ENCODE measurements around the gene CCNL1.
A peak's percentile ranks its signal among the peaks of the same experiment; 100 is the strongest.

The CCNL1 gene

GRCh38 chr3:157107644-157108133, 52.3 kb downstream of the CCNL1 start:
- H3K27ac ChIP-seq = no peak overlapping the region
- H3K4me2 ChIP-seq = no peak overlapping the region; the same call in 1 of the 2 replicates
- H3K4me3 ChIP-seq (IDR thresholded peaks at IDR 0.05; ENCODE audit: insufficient read depth, low read depth, low read length) = no peak overlapping the region
- H2AFZ ChIP-seq (ENCODE audit: low read depth) = no peak overlapping the region
- H3K79me2 ChIP-seq (ENCODE audit: insufficient read depth, low read depth) = peaks cover under 1% of the 10 kb centered on the region; the same call in 1 of the 2 replicates
- no peak overlapping the region for H3K9ac ChIP-seq
- peaks cover 92% of the 10 kb centered on the region for H3K4me1 ChIP-seq (ENCODE audit: low read depth, poor library complexity, severe bottlenecking)
- no peaks in the 10 kb centered on the region for H4K20me1 ChIP-seq (ENCODE audit: insufficient read depth)
- no peaks in the 10 kb centered on the region for H3K36me3 ChIP-seq (ENCODE audit: insufficient read depth)
- H3K27me3 ChIP-seq (ENCODE audit: insufficient read depth, low read depth) = no peaks in the 10 kb centered on the region
- TF ChIP-seq CTCF (conservative IDR thresholded peaks at IDR 0.05; ENCODE audit: low read depth, low read length) = no peak

- no peak for TF ChIP-seq CTCF (conservative IDR thresholded peaks at IDR 0.05; ENCODE audit: low read depth, low read length)
- Histone ChIP-seq H3K27ac (peak overlapping the region; percentile 92; the same call in 1 of the 2 replicates), H3K79me2 (ENCODE audit: insufficient read depth, low read depth) (peaks cover 3% of the 10 kb centered on the region; the same call in 1 of the 2 replicates), H3K36me3 (ENCODE audit: insufficient read depth) (no peaks in the 10 kb centered on the region), H3K4me1 (ENCODE audit: low read depth, poor library complexity, severe bottlenecking) (peaks cover 95% of the 10 kb centered on the region), H4K20me1 (ENCODE audit: insufficient read depth) (no peaks in the 10 kb centered on the region), H3K9ac (no peak overlapping the region; the same call in 1 of the 2 replicates), H3K4me2 (no peak overlapping the region; the same call in 1 of the 2 replicates), H3K27me3 (ENCODE audit: insufficient read depth, low read depth) (no peaks in the 10 kb centered on the region), H2AFZ (ENCODE audit: low read depth) (no peak overlapping the region), H3K4me3 (IDR thresholded peaks at IDR 0.05; ENCODE audit: insufficient read depth, low read depth, low read length) (no peak overlapping the region)
These were observed 52.9 kb downstream of the CCNL1 start for GRCh38 chr3:157107037-157107436.

GRCh38 chr3:157104928-157105652, 54.9 kb downstream of the CCNL1 start:
- peak overlapping the region; percentile 91 for H3K4me2 ChIP-seq
- peak overlapping the region; percentile 92 for H3K27ac ChIP-seq
- TF ChIP-seq CTCF (conservative IDR thresholded peaks at IDR 0.05; ENCODE audit: low read depth, low read length) = no peak
- peak overlapping the region; percentile 56 for H3K9ac ChIP-seq
- H4K20me1 ChIP-seq (ENCODE audit: insufficient read depth) = no peaks in the 10 kb centered on the region
- peaks cover 96% of the 10 kb centered on the region for H3K4me1 ChIP-seq (ENCODE audit: low read depth, poor library complexity, severe bottlenecking)
- peaks cover 3% of the 10 kb centered on the region; the same call in 1 of the 2 replicates for H3K79me2 ChIP-seq (ENCODE audit: insufficient read depth, low read depth)
- H2AFZ ChIP-seq (ENCODE audit: low read depth) = peak overlapping the region; percentile 51; the same call in 1 of the 2 replicates
- no peaks in the 10 kb centered on the region for H3K27me3 ChIP-seq (ENCODE audit: insufficient read depth, low read depth)
- no peak overlapping the region for H3K4me3 ChIP-seq (IDR thresholded peaks at IDR 0.05; ENCODE audit: insufficient read depth, low read depth, low read length)
- no peaks in the 10 kb centered on the region for H3K36me3 ChIP-seq (ENCODE audit: insufficient read depth)

- H3K36me3 ChIP-seq (ENCODE audit: insufficient read depth) = no peaks in the 10 kb centered on the region
- no peaks in the 10 kb centered on the region for H4K20me1 ChIP-seq (ENCODE audit: insufficient read depth)
- H3K4me3 ChIP-seq (IDR thresholded peaks at IDR 0.05; ENCODE audit: insufficient read depth, low read depth, low read length) = no peak overlapping the region
- H3K27ac ChIP-seq = peak overlapping the region; percentile 92
- peak overlapping the region; percentile 51; the same call in 1 of the 2 replicates for H2AFZ ChIP-seq (ENCODE audit: low read depth)
- H3K9ac ChIP-seq = peak overlapping the region; percentile 56
- peaks cover 96% of the 10 kb centered on the region for H3K4me1 ChIP-seq (ENCODE audit: low read depth, poor library complexity, severe bottlenecking)
- no peaks in the 10 kb centered on the region for H3K27me3 ChIP-seq (ENCODE audit: insufficient read depth, low read depth)
- TF ChIP-seq CTCF (conservative IDR thresholded peaks at IDR 0.05; ENCODE audit: low read depth, low read length) = no peak
- H3K79me2 ChIP-seq (ENCODE audit: insufficient read depth, low read depth) = peaks cover 3% of the 10 kb centered on the region; the same call in 1 of the 2 replicates
- H3K4me2 ChIP-seq = peak overlapping the region; percentile 91
These were observed 55.4 kb downstream of the CCNL1 start for GRCh38 chr3:157104521-157104920.

Data from KMS-11 (cell line).